OCI-LY7 (cell line): ENCODE measurements around the gene ZNF594. TPM values are rescaled to one million over a fixed set of nuclear protein-coding genes. Genes with fewer than 3 reads are reported as not detected.
"Not testable (repeated sequence)": the region's sequence is repeated elsewhere in the genome, so short reads cannot be mapped to it uniquely, and the experiment has no call there.

ENCODE experiments used
- BruUV-seq: library from RNA; stranded (reverse); fragments of 400-500 nt; replicated peaks from 2 replicates; lab custom pipeline; 2021; lab: Mats Ljungman, UMichigan
- CTCF ChIA-PET: fragments of 300-600 bp; sonication (Branson Sonifier 250); formaldehyde crosslinking; loops from one replicate; lab custom pipeline; 2022; ENCODE audit warnings: antibody characterized with exemption; ENCODE audit not compliant: unreplicated experiment; lab: Charles Lee
- POLR2A ChIA-PET: fragments of 300-600 bp; sonication (Branson Sonifier 250); formaldehyde crosslinking; loops from one replicate; lab custom pipeline; 2022; ENCODE audit warnings: antibody characterized with exemption; lab: Charles Lee
- DNase-seq: peaks from one replicate; pipeline ENCODE4 v3.0.0-alpha.2; 2015; ENCODE audit warnings: low spot score
- H2AFZ ChIP-seq: fragments of 200-600 bp; sonication (generic), shearing (Covaris generic); 2 replicates; pipeline ENCODE4 v1.6.1; 2014; ENCODE audit warnings: mild to moderate bottlenecking, antibody characterized with exemption, low read length, moderate library complexity
- H3K27ac ChIP-seq: fragments of 200-600 bp; sonication (generic); 2 replicates; pipeline ENCODE4 v1.5.1; 2014; ENCODE audit warnings: mixed run types, low read depth, mild to moderate bottlenecking, moderate library complexity, low read length, inconsistent platforms; ENCODE audit not compliant: poor library complexity, severe bottlenecking
- H3K36me3 ChIP-seq: fragments of 200-600 bp; sonication (generic); 2 replicates; pipeline ENCODE4 v1.6.1; 2014; ENCODE audit warnings: mild to moderate bottlenecking, antibody characterized with exemption, low read length, moderate library complexity, mixed read lengths; ENCODE audit not compliant: insufficient read depth
- H3K4me1 ChIP-seq: fragments of 200-600 bp; sonication (generic); 2 replicates; pipeline ENCODE4 v1.5.1; 2014; ENCODE audit warnings: mild to moderate bottlenecking, low read length; ENCODE audit not compliant: insufficient read depth, poor library complexity, severe bottlenecking
- H3K4me2 ChIP-seq: fragments of 200-600 bp; sonication (generic); 2 replicates; pipeline ENCODE4 v1.6.1; 2014; ENCODE audit warnings: mild to moderate bottlenecking, low read length
- H3K4me3 ChIP-seq: fragments of 200-600 bp; sonication (generic); 2 replicates; pipeline ENCODE4 v1.5.1; 2014; ENCODE audit warnings: mild to moderate bottlenecking, low read depth, low read length; ENCODE audit not compliant: poor library complexity, severe bottlenecking
- H3K79me2 ChIP-seq: fragments of 200-600 bp; sonication (generic); 2 replicates; pipeline ENCODE4 v1.6.1; 2016; ENCODE audit warnings: low read depth, mild to moderate bottlenecking, low read length, moderate library complexity, mixed read lengths; ENCODE audit not compliant: insufficient read depth
- H3K9me2 ChIP-seq: fragments of 200-600 bp; sonication (generic); 2 replicates; pipeline ENCODE4 v1.6.1; 2016; ENCODE audit warnings: mild to moderate bottlenecking, low read length, mixed read lengths; ENCODE audit not compliant: insufficient read depth
- H3K9me3 ChIP-seq: fragments of 200-600 bp; sonication (generic); 2 replicates; pipeline ENCODE4 v1.6.1; 2014; ENCODE audit warnings: mild to moderate bottlenecking, mixed run types, low read length, mixed read lengths
- H4K20me1 ChIP-seq: fragments of 200-600 bp; sonication (generic); 2 replicates; pipeline ENCODE4 v1.6.1; 2014; ENCODE audit warnings: mild to moderate bottlenecking, antibody characterized with exemption, low read length, moderate library complexity, mixed read lengths; ENCODE audit not compliant: insufficient read depth
- CTCF ChIP-seq: fragments of 200-600 bp; sonication (generic); conservative IDR thresholded peaks from 2 replicates; pipeline ENCODE4 v1.5.1; 2014; ENCODE audit warnings: mild to moderate bottlenecking, antibody characterized with exemption, low read length, moderate library complexity, mixed read lengths
- EZH2phosphoT487 ChIP-seq: fragments of 200-600 bp; sonication (generic); IDR thresholded peaks from 2 replicates; pipeline ENCODE4 v1.6.1; 2018; ENCODE audit warnings: low read depth, borderline replicate concordance, mild to moderate bottlenecking, mixed run types, antibody characterized with exemption, low read length, moderate library complexity, mixed read lengths
- intact Hi-C: fragments of 100-400 bp; cut with micrococcal nuclease; formaldehyde crosslinking; loops from one replicate; pipeline ENCODE4 v1.10.0; 2022; ENCODE audit not compliant: unreplicated experiment
- total RNA-seq, 2 experiments: library from RNA; depleted of rRNA in 1 of 2; stranded (reverse); fragments of >200 nt in 1 of 2; shearing (Covaris generic) in 1 of 2; gene quantifications; 2 replicates each; pipeline ENCODE4 v1.2.3, GENCODE V29; 2014 to 2022

Gene ZNF594
- total RNA-seq, 2 experiments from 2014 or later: 32.1 to 43.4 TPM

- peaks cover 49% of the 10 kb centered on the region for H3K4me1 ChIP-seq
- no peak overlapping the region for H2AFZ ChIP-seq
- H3K79me2 ChIP-seq: no peaks in the 10 kb centered on the region
- TF ChIP-seq CTCF (no peak), EZH2phosphoT487 (no peak)
- POLR2A ChIA-PET: no interaction called here
- H3K9me2 ChIP-seq: no peaks in the 10 kb centered on the region
- intact Hi-C loops: no loop called here
- BruUV-seq: no TSS peak
- no peaks in the 10 kb centered on the region for H4K20me1 ChIP-seq
- H3K27ac ChIP-seq: peak overlapping the region; percentile 33
- no peak overlapping the region for H3K4me3 ChIP-seq
- H3K36me3 ChIP-seq: no peaks in the 10 kb centered on the region
- CTCF ChIA-PET: no interaction called here
- H3K4me2 ChIP-seq: no peak overlapping the region
- no peaks in the 10 kb centered on the region for H3K9me3 ChIP-seq
- no peak for DNase-seq
Measured at GRCh38 chr17:5219536-5219935, 27.9 kb upstream of the ZNF594 start.

GRCh38 chr17:5217562-5217961, 25.9 kb upstream of the ZNF594 start:
- H3K4me3 ChIP-seq, POLR2A ChIA-PET, intact Hi-C loops, H3K79me2 ChIP-seq, H3K36me3 ChIP-seq, H2AFZ ChIP-seq, H3K9me2 ChIP-seq, H4K20me1 ChIP-seq, H3K27ac ChIP-seq, H3K9me3 ChIP-seq, BruUV-seq, H3K4me2 ChIP-seq, DNase-seq, CTCF ChIA-PET: not testable (repeated sequence)
- H3K4me1 ChIP-seq: peaks cover 45% of the 10 kb centered on the region

- BruUV-seq: no TSS peak
- H2AFZ ChIP-seq: peak overlapping the region; percentile 93; the same call in 1 of the 2 replicates
- no peaks in the 10 kb centered on the region for H3K9me3 ChIP-seq
- ChIA-PET POLR2A (interaction anchor here (0.7 to 4.5 kb wide), 5 partner anchors 13 to 650 kb away, joined by 3 to 36 read pairs (median 3); partner anchors contain the start of gene SCIMP), CTCF (interaction anchor here (2.1 kb wide), 1 partner anchor 27 kb away, joined by 6 read pairs; no protein-coding TSS in a partner anchor)
- peak overlapping the region; percentile 40 for H3K4me3 ChIP-seq
- H4K20me1 ChIP-seq: no peaks in the 10 kb centered on the region
- H3K9me2 ChIP-seq: no peaks in the 10 kb centered on the region
- H3K27ac ChIP-seq: peak overlapping the region; percentile 85
- H3K4me2 ChIP-seq: peak overlapping the region; percentile 69
- DNase-seq: no peak
- intact Hi-C loops: loop anchor here (1.0 kb wide), 2 partner anchors 10 to 11 kb away; no protein-coding TSS in a partner anchor
- H3K36me3 ChIP-seq: no peaks in the 10 kb centered on the region
- peaks cover 47% of the 10 kb centered on the region for H3K4me1 ChIP-seq
- TF ChIP-seq CTCF: no peak
- no peak for TF ChIP-seq EZH2phosphoT487
- H3K79me2 ChIP-seq: no peaks in the 10 kb centered on the region
Measured at GRCh38 chr17:5211458-5211857, 19.8 kb upstream of the ZNF594 start.
